K562 (cell line): ENCODE measurements around the gene APBA2.

Experiments used
- MXI1 ChIP-seq: IDR thresholded peaks from 2 replicates; pipeline ENCODE4 v1.6.1; 2011; ENCODE audit warnings: low read depth, mild to moderate bottlenecking, improper control_type of control experiment, low read length
- USF2 ChIP-seq: sonication (generic); formaldehyde crosslinking; IDR thresholded peaks from 2 replicates; pipeline ENCODE4 v1.5.0; 2020; ENCODE audit warnings: missing genetic modification reagents
- ZBTB49 ChIP-seq: sonication (generic); formaldehyde crosslinking; IDR thresholded peaks from 2 replicates; pipeline ENCODE4 v1.8.0; 2022; ENCODE audit warnings: missing genetic modification reagents, mild to moderate bottlenecking, borderline replicate concordance

- no peak for TF ChIP-seq ZBTB49
- no peak for TF ChIP-seq MXI1
- no peak for TF ChIP-seq USF2 (CRISPR knock-in tag)
Measured at GRCh38 chr15:28969511-28970085, 83.8 kb downstream of the APBA2 start.
